HG02678 (cell line): ENCODE results near the gene KCNQ1.

Experiments
- ATAC-seq: cut with Tn5 transposase; IDR thresholded peaks from one replicate; pipeline ENCODE4 v1.9.1; 2021; ENCODE audit warnings: mild to moderate bottlenecking, moderate library complexity; ENCODE audit not compliant: unreplicated experiment

Gene KCNQ1

DNA sequence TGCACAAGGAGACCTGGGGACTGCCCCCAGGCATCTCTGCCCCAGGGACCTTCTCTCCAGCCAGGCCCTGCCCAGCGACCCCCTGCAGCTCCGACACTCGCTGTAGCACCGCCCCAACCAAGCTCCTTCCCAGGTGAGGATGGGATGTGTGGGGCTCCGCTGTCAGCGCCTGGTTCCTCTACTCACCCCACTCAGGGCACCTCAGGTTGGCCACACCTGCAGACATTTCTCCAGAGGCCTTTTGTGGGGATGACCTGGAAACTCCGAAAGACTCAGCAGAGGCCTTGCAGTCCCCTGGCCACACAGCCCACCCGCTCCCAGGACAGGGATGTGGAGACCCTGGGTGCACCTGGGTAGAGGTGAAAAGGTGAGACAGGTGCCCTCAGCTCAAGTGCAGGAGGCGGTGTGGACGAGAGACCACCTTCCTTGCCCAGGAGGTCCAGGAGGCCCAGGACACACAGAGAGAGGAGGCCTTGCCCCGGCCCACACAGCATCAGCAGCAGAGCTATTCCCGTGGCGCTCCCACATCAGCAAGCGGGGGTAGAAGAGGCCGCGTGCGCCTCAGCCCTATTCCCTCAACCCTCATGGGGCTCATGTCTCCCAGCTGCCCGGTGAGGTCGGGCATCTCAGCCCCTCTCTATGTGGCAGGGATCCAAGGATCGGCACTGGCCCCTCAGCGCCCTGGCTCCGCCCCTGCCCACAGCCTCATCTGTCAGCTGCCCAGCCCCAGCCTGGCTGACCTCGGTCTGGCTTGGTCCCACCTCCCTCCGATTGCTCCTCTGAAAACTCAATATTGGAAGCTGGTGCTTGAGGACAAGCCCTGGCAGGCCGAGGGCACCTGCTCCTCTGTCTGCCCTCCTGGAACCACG, 21.4 kb upstream of the KCNQ1 start:
- no peak for ATAC-seq

DNA sequence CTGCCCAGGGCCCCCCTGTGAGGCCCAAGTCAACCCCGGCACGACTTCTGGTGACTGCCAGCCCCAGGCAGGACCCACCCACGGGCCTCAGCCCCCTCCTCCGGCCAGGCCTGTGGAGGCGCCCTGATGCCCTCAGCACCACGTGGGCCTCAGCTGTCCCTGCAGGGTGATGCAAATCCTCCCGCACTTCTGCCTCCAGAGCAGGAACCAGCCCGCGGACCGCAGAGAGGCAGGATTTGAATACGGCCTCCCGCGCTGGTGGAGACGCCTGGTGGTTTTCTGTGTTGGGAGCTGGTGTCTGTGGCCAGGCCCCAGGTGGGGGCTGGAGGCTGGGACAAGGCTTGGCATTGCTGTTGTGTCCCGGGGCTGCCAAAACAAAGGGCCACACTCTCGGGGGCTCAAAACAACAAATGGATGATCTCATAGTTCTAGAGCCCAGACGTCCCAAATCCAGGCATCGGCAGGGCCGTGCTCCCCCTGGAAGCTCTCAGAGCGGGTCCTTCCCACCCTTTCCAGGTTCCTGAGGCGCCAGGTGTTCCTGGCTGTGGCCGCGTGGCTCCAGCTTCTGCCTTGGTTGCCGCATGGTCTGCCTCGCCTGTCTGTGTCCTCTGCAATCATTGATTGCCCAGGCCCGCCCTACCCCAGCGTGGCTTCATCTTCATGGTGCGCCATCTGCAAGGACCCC, 19.9 kb upstream of the KCNQ1 start:
- ATAC-seq, result no peak

DNA sequence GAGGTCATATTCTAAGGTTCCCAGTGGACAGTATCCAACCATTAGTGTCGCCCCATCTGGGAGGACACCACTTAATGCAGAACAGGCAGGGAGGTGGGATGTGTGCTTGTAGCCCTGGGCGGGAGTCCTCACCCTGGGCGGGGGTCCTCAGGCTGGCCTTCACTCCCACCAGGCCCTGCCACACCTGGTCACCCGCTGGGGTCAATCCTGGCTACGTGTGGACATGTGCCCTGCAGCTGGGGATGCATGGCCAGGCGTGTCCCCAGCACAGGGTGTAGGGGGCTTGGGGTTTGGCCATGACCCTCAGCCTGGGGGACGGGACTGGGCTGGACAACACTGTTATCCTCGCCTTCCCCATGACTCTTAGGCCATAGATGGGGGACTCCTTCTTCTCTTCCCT, 19.3 kb upstream of the KCNQ1 start:
- no peak for ATAC-seq

DNA sequence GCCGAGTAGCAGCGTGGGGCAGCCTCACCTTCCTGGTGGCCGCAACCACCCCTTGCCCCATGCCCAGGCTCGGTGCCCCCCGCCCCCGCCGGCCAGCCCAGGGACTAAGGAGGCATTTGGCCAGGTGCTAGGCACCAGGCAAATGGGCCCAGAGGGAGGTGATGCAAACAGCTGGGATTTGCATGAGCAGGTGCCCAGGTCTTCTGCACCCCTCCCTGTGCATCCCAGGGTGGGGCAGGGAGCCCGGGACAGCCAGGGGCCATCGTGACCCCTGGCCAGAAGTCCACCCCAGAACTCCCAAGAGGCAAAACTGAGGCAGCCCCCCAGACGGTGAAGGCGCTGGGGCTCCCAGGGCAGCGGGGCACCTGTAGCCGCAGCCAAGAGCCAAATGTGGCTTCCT, 18.6 kb upstream of the KCNQ1 start:
- no peak for ATAC-seq

DNA sequence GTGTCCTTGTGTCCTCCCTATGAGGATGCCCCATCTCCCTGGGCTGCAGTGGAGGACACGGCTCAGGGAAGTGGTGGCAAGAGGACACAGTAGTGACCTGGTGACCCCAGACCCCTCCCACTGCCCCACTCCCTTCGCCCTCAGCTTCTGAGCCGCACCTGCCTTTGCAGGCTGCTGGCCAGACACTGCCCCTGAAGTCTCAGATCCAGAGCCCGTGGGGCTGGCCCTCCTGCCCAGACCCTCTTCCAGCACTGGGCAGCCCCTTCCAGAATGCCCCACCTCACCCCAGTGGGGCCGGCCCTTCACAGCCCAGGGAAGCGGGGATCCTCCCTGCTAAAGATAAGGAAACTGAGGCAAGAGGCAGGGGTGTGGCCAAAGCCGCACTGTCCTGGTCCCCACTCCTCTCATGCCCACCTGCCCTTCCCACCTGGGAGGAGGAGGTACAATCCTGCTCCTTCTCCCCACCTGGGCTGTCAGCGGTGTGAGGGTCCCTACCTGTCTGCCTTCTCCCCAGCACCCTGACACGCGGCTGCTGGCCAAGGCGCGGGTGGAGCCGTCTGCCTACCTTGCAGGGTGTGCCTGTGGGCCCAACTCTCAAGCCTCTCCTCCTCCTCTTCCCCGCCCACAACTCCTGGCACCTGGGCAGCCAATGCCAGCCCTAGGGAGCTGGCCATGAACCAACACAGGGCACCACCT, 17.8 kb upstream of the KCNQ1 start:
- no peak for ATAC-seq

DNA sequence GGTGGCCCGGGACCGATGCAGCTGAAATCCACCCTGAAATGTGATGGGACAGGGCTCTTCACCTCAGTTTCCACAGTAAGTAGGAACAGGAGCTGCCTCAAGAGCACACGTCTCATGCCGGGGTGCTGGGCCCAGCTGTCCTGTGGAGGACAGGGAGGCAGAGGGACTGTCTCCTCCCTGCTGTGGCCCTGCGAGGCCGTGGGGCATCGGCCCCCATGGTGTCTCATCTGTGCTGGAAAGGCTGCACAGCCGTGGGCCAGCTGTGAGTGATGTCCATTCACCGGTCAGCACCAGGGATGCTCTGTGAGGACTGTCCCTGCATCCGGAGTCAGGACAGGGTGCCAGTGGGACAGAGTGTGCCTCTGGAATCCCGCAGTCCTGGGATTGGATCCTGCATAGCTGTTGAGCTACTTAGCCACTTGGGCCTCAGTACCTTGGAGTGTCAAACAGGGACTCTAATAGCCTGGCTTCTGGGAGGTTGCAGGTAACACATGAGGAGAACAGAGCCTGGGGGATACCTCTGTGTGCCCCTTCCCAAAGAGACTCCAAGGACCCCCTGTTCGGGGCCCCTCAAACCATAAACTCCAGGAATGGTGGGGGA, 17.0 kb upstream of the KCNQ1 start:
- ATAC-seq, result no peak

DNA sequence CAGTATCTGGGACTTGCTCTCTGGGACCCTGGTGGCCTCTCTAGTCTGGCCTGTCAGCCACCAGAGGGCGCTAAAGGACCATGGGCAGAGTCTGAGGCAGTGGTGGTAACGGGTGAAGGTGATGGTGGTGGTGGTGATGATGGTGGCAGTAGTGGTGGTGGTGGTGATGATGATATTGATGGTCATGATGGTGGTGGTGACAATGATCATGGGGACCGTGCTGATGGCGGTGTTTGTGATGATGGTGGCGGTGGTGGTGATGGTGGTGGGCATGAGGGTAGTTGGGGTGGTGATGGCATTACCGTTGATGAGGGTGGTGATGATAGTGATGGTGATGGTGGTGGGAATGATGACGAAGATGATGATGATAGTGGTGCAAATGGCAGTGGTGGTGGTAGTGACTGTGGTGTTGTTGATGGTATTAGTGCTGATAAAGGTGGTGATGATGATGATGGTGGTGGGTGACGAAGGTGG, 16.4 kb upstream of the KCNQ1 start:
- no peak for ATAC-seq

DNA sequence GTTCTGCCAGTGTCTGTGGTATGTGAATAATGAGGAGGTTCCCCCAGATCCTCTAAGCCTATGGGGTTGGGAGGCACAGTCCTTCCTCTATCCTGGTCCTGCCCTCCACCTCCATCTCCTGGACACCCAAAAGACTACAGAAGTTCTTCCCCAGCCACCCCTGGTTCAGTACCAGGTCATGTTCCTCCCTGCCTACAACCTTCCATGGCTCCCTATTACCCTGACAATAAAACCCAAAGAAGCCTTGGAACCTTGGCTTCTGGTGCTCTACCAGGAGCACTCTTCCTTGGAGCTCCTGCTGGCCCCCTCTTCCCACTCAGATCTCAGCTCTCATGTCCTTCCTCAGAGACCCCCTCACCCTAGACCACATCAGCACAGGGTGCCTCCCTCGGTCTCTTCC, 13.4 kb upstream of the KCNQ1 start:
- ATAC-seq, result no peak

DNA sequence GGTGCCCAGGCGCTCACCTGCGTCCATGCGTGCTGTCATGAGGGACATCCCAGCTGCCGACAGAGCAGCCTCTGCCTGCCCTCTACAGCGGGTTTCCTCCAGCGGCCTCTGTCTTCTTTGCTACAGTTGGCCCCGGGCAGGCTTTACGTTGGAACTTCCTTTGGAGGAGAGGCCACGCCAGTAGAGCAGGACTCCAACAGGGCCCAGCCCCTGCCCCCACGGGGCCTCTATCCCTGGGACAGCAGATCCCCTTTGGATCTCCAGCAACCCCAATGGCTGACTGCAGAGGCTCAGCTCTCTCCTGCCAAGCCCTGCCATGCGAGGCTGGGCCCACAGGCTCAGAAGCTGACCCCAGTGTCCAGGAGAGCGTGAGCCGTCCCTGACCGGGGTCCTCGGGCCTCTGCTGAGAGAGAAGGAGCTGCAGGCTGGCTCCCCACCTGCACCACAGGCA, 12.6 kb upstream of the KCNQ1 start:
- no peak for ATAC-seq

DNA sequence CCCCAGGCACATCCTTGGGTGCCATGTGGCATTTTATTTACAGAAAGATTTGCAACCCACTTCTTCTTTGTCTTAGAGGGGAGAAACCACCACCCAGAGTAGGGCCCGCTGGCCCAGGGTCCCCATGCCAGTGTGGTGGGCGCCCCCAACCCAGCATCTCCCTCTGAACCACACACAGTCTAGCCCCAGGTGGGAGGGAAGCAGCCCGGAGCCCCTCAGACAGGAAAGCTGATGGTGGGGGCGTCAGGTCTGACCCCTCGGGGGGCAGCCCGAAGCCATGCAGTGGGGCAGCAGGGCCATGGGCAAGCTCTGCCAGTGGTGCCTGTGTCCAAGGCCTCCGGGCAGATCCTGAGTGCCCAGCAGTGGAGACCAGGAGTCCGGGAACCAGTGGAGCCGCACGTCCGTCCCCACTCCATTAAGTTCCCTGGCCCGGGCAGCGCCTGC, 12.2 kb upstream of the KCNQ1 start:
- no peak for ATAC-seq

DNA sequence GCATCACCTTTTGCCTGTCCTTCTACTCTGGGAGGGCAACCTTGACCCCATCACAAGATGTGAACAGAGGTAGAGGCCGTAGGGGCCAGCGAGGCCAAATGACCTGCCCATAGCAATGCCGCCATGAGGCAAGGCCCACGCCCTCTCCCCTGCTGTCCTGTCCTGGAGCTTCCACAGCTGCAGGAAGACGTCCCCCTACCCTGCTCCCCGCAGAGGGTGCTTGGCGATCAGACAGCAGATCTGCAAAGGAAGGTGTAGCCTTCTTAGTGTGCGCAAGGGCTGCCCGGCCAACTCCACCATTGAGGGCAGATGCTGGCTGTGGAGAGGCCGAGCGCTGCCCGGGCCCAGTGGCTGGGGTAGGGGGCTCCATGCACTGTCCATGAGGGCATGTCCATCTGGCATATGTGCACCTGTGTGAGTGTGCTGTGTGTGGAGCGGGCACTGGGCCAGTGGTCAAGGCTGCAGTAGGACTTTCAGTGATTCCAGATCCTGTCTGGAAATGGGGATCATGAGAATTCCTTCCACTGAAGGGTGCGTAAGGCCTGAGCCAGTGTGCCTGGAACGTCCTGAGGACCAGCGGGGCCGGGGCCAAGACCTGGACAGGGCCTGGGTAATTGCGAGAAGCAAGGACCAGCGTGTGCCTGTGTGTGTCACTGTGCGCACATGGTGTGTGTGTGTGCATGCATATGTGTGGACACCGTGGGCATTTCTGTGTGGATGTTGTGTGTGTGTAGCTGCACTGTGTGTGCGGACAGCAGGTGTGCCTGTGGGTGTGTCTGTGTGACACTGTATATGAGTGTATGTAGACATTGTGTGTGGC, 11.5 kb upstream of the KCNQ1 start:
- ATAC-seq, result no peak

DNA sequence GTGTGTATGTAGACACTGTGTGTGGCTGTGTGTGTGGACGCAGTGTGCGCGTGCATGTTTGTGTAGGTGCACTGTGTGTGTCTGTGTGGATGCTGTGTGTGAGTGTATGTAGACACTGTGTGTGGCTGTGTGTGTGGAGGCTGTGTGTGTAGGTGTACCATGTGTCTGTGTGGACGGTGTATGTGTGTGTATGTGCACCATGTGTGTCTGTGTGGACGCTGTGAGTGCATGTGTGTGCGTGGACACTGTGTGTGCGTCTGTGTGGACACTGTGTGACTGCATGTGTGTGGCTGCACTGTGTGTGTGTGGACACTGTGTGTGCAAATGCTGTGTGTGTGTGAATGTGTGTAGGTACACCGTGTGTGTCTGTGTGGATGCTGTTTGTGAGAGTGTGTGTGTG, 10.8 kb upstream of the KCNQ1 start:
- ATAC-seq, result no peak

DNA sequence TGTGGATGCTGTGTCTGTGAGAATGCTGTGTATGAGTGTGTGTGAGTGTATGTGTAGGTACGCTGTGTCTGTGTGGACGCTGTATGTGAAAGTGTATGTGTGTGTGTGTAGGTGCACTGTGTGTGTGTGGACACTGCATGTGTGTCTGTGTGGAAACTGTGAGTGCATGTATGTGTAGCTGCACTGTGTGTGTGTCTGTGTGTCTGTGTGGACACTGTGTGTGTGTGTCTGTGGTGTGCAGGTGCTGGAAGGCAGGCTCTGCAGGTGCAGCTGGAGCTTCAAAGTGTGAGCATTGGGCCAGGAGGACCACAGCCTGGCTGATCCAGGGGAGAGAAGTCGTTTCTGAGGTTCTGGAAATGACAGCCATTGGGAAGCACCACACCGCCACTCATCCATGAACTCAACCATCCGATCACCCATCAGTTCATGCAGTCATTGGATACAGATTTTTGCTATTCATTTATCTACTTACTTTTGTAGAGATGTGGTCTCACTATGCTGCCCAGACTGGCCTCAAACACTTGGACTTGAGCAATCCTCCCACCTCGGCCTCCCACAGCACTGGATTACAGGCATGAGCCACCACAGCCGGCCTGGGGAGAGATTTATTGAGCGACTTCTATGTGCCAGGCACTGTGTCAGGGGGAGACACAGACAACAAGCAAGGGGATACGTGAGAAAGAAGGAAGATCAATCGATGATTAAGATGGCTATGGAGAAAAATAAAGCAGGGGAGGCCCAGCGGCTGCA, 10.1 kb upstream of the KCNQ1 start:
- no peak for ATAC-seq

DNA sequence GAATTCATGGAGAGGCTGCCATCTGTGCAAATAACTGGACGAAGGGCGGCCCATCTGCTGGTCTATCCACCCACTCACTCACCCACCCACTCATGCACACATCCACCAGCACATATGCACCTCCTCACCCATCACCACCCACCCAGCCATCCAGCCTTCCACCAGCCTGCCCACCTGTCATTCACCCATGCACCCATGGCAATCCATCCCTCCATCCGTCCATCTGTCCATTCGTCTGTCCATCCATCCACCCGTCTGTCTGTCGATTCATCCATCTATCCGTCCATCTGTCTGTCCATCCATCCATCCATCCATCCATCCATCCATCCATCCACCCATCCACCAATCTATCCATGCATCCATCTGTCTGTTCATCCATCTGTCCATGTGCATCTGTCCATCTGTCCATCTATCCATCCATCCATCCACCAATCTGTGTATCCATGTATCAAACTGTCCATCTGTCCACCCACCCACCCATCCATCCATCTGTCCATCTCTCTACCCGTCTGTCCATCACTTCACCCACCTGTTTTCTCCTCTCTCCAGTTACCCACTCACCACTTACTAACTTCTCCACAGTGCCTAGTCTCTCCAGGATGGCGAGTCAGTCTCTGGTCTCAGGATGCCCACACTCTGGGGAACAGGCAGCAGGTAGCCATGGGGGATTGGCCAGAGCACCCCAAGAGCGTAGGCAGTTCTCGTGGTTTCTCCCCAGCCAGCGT, 9.4 kb upstream of the KCNQ1 start:
- ATAC-seq, result no peak

DNA sequence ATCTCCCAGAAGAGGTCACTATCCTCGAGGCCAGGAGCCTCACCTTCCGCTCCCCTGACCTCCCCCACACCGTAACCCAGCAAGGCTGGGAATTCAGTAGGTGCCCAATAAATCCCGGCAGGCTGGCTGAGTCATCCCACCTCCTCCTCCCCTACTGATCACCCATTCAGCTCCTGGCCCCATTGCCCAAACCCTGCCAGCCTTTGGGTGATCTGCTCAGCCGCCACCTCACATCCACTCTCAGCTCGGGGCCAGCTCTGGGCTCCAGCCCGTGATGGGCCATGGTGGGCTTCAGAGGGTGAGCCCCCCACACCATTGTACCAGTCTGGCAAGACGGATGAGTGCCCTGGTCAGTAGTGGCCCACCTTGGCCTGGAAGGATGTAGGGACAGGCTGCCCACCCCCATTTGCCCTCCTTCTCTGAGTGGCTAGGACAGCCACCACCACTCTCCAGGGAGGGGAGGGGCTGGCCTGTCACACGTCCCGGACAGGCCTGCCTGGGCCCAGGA, 8.7 kb upstream of the KCNQ1 start:
- no peak for ATAC-seq

DNA sequence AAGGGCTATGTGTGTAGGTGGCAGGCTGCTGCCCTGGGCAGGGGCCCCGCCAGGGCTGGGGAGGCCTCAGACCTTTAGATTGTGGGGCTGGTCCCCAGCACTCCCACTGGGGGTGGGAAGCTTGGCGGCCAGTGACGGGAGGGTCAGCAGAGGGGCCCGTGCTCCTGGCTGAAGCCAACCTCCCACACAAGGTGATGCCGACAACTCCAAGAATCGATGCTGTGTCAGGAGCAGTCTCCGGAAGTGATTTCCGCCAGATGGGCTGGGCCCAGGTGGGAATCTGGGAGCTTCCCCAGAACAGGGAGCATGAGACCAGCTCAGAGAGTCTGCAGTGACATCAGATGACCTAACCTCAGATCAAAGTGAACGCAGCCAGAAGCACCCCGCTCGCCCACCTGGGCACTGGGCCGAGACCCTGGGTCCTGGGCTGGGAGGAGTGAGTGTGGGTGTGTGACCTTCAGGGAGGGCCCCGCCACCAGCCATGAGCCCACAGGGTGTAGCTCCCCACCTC, 8.2 kb upstream of the KCNQ1 start:
- no peak for ATAC-seq

DNA sequence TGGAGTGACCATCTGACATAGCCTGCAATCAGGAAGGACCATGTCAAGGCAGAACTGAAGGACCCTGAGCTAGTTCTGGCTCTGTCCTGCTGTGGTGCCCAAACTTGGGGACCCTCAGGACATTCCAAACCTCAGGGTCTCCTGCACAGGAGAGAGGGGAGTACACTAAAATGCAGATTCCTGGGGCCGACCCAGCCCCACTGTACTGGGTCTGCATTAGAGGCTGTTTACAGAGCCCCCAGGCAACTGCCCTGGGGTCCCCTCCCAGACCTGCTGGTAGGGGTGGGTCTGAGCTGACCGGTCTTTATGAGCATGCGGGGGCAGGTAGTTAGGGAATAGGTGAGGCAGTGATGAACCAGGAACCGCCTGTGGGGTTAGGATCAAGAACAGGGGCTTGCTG, 7.3 kb upstream of the KCNQ1 start:
- no peak for ATAC-seq

DNA sequence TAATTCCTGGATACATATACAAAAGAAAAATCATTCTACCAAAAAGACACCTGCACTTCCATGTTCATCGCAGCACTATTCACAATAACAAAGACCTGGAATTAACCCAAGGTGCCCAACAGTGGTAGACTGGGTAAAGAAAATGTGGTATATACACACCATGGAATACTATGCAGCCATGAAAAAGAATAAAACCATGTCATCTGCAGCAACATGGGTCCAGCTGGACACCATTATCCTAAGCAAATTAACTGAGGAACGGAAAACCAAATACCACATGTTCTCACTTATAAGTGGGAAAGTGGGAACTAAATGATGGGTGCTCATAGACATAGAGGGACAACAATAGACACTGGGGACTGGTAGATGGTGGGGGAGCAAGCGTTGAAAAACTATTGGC, 5.0 kb upstream of the KCNQ1 start:
- no peak for ATAC-seq

DNA sequence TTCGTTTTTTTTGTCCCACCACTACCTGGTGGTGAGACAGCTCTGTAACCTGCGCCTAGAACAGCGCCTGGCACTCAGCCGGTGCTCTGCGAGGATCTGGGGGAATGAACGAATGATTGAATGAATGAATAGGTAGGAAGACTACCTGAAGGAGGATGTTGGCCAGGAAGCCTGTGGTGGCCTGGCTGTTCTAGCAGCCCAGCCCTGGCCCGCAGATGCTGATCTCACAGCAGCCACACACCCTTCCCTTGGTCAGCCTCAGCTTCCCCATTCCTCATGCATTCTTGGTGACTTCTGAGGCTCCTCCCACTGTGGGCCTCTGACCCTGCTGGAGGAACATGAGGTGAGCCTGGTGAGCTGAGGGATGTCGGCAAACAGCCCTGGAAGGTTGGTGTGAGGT, 4.2 kb upstream of the KCNQ1 start:
- ATAC-seq, result no peak
